GM12891 (cell line): ENCODE data around the gene PRMT7.
A peak's percentile ranks its signal among the peaks of the same experiment; 100 is the strongest.

Source experiments
- DNase-seq: peaks from one replicate; pipeline ENCODE4 v3.0.0; 2011; ENCODE audit warnings: low spot score; ENCODE audit not compliant: insufficient read length
- FAIRE-seq: peaks from 2 replicates; lab custom pipeline; 2011; peaks lifted over from hg19 to GRCh38; lab: Jason Lieb, UNC
- PAX5 ChIP-seq: IDR thresholded peaks from 2 replicates; pipeline ENCODE4 v1.6.1; 2011; ENCODE audit warnings: low read length, moderate library complexity, mild to moderate bottlenecking; ENCODE audit not compliant: insufficient read depth, severe bottlenecking
- POLR2A ChIP-seq: IDR thresholded peaks from 2 replicates; pipeline ENCODE4 v1.6.1; 2011; ENCODE audit warnings: low read depth, low read length, control low read depth
- POLR2AphosphoS5 ChIP-seq: IDR thresholded peaks from 2 replicates; pipeline ENCODE4 v1.6.1; 2011; ENCODE audit warnings: low read depth, low read length, control low read depth
- POU2F2 ChIP-seq: IDR thresholded peaks from 2 replicates; pipeline ENCODE4 v1.6.1; 2011; ENCODE audit warnings: low read depth, mild to moderate bottlenecking, control low read depth, low read length, moderate library complexity
- SPI1 ChIP-seq: IDR thresholded peaks from 2 replicates; pipeline ENCODE4 v1.6.1; 2011; ENCODE audit warnings: low read depth, low read length, control low read depth
- TAF1 ChIP-seq: IDR thresholded peaks from 2 replicates; pipeline ENCODE4 v1.6.1; 2011; ENCODE audit warnings: low read depth, low read length, control low read depth

Gene PRMT7

DNA sequence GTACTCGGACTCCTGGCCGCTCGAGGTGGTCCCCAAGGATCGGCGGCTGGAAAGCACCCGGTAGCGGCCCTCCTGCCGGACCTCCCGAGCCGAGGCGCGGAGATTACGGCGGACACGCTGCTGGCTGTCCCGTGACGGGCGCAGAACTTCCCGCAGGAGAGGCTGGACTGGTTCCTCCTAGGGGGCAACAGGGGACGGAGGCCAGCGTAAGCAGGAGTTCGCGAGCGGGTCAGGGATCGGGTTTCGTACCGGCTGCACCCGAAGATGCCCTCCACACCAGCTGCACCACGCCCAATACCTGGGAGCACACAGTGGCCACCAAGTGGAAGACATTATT is 414 bp upstream of the PRMT7 start:
- TF ChIP-seq POLR2AphosphoS5 (no peak), POU2F2 (no peak), TAF1 (no peak), PAX5 (no peak), POLR2A (no peak), SPI1 (no peak)
- DNase-seq = no peak
- no peak for FAIRE-seq

DNA sequence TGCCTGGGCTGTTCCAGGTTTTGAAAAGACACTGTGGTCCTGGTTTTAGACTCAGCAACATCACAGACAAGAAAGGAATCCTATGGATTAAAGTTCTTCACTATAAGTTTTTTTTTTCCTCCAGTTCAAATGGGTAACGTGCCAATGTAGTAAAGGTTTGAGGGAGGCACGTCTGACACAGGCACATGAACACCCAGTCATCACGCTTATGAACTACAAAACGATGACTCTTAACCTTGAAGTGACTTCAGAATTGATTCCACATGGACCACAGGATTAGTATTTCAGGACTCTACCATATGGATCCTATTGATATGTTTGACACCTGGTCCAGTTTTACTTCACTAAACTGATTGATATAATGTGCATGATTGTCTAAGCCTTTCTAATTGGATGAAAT is 2.3 kb downstream of the PRMT7 start:
- FAIRE-seq (no peak), DNase-seq (no peak)
- TF ChIP-seq PAX5 (no peak), SPI1 (no peak), POLR2A (no peak), POU2F2 (no peak), POLR2AphosphoS5 (no peak), TAF1 (no peak)

DNA sequence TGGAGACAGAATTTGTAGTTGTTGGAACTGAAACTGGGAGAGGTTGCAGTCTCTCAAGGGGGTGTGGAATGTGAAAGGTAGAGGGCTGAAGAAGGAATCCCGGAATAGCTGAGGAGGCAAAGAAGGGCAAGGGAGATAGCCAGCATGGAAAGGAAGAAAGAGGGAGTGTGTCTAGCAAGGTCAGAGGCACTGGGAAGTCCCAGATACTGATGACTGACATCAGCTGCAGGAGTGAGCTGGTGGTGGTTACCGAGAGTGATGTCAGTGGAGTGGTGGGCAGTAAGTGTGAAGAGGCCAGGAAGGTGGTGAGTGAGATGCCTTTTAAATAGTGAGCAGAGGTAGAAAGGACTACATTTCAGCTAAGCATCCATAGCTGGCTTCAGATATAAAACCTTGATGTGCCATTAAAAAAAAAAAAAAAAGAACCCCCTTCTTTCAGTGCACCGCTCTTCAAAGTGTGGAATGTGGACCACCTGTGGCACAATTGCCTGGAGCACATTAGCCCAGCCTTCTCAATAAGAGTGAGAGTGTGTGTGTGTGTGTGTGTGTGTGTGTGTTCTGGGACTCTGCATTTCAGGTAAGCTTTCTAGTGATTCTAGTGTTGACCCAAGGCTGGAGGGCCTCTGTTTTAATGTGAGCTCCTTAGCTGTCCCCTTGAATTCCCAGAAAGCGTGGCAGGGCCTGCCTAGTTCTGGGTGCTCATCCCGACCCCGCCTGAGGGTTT is 8.5 kb downstream of the PRMT7 start:
- no peak for DNase-seq
- no peak for FAIRE-seq
- TF ChIP-seq TAF1 (no peak), POU2F2 (no peak), PAX5 (no peak), SPI1 (no peak), POLR2AphosphoS5 (no peak), POLR2A (no peak)

DNA sequence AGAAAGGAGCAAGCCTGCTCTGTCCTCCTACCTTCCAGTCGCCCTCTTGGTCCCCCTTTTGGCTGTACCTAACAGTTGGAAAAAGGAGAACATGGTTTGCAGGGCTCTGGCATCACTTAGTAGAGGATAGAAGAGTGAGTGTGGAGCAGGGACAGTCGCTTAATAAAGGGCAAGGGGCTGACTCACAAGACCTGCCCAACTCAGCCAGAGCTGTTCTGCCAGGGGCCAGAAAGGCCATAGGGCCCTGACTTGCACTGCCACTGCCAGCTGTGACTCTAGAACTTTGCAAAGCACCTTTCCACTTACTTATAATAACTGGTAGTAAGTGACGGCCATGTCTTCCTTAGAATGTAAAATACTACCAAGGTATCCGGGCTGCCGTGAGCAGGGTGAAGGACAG is 13.5 kb downstream of the PRMT7 start:
- FAIRE-seq (no peak), DNase-seq (no peak)
- TF ChIP-seq SPI1 = no peak
- no peak for TF ChIP-seq POLR2AphosphoS5
- no peak for TF ChIP-seq TAF1
- TF ChIP-seq PAX5 = no peak
- no peak for TF ChIP-seq POLR2A
- no peak for TF ChIP-seq POU2F2

DNA sequence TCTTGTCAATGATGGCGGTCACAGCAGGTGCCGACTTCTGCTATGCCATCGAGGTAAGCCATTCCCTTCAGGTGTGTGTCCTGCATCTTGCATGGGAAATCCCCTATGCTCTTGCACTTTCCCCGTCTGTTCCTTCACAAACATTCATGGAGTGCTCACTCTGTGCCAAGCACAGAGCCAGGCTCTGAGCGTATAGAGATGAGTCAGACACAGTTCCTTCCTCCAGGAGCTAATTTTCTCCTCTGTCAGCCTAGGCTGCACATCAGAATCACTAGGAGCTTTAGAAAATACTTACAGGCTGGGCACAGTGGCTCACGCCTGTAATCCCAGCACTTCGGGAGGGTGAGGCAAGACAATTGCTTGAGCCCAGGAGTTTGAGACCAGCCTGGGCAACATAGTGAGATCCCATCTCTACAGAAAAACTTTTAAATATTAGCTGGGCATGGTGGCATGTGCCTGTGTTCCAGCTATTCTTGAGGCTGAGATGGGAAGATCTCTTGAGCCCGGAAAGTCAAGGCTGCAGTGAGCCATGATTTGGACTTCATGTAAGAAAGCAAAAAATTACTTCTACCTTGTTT is 14.1 kb downstream of the PRMT7 start:
- FAIRE-seq = no peak
- TF ChIP-seq TAF1 = no peak
- no peak for TF ChIP-seq PAX5
- DNase-seq = no peak

DNA sequence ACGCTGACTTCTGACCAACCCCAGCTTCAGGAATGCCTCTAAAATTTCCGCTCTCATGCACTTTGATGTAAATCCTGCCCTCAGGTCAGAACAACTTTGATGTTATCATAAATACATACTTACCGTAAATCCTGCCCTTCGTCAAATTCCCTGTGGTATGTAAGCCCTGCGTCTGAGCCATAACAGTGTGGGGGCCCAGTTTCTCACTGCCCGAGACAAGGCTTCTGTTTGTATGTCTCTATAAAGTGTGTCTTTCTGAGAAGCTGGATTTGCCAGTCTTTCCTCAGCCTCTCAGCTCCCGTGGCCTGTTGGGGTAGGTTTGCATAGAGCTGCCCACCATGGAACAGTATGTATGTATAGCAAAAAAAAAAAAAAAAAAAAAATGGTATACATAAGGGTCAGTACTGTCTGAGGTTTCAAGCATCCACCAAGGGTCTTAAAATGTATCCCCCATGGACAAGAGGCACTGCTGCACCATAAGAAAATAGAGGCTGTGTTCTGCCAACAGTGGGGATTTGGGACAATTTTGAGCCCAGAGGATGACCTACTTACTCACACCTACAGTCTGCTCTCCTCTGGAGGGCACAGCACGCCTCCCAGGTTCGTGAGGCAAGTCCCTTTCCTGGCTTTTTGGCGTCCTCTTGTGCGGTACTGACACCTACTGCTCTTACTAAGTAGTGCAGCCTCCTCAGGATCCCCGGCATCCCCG is 17.5 kb downstream of the PRMT7 start:
- TF ChIP-seq TAF1 = no peak
- TF ChIP-seq SPI1 = no peak
- no peak for TF ChIP-seq PAX5
- TF ChIP-seq POLR2AphosphoS5 = no peak
- no peak for TF ChIP-seq POU2F2
- TF ChIP-seq POLR2A = no peak
- FAIRE-seq = peak; percentile 88
- peak; percentile 62 for DNase-seq

DNA sequence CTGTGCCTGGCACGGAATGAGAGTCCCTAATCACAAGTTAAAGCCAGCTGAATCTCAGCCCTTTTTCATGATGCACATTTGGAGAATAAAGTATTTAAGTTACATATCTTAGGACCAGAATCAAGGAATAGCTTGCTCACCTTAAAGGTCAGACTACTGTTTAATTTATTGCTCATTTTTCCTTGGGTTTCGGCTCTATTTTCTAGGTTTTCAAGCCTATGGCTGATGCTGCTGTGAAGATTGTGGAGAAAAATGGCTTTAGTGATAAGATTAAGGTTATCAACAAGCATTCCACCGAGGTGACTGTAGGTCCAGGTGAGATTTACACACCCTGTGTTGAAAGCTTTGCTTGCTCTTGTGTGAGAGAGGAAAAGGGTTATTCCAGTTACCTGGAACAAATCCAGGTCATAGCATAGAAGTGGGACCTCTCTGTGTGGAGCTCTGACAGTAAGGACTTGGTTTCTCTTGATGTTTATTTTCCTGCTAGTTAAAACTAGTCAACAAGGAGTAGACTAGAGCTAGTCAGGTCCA is 18.1 kb downstream of the PRMT7 start:
- DNase-seq = no peak

DNA sequence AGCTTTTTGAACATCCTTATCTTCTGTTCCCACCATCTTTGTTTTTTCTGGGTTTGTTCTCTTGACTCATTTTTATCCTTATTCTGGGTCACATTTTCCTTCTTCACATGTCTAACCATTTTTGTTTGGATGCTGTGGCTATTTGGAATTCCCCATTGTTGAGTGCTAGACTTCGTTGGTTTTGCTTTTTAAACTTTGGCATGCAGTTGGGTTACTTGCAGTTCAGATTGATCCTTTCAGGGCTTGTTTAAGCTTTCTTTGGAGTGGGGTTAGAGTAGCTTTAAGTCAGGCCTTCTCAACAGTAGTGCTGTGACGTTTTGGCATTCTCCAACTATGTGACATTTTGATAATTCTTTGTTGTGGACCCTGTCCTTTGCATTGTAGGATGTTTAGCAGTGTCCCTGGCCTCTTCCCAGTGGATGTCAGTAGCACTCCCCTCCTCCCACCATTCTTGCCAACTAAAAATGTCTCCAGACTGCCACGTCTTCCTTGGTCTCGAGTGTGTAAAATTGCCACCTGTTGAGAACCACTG is 21.1 kb downstream of the PRMT7 start:
- peak; percentile 35 for FAIRE-seq
- TF ChIP-seq POU2F2 (no peak), POLR2A (no peak), SPI1 (no peak), POLR2AphosphoS5 (no peak), PAX5 (no peak), TAF1 (no peak)

More for the DNA sequence above, 18.1 kb downstream of the PRMT7 start:
- TF ChIP-seq POU2F2 = no peak
- no peak for TF ChIP-seq POLR2AphosphoS5
- TF ChIP-seq SPI1 = no peak
- no peak for TF ChIP-seq PAX5
- TF ChIP-seq POLR2A = no peak
- TF ChIP-seq TAF1 = no peak
- FAIRE-seq = no peak

DNA sequence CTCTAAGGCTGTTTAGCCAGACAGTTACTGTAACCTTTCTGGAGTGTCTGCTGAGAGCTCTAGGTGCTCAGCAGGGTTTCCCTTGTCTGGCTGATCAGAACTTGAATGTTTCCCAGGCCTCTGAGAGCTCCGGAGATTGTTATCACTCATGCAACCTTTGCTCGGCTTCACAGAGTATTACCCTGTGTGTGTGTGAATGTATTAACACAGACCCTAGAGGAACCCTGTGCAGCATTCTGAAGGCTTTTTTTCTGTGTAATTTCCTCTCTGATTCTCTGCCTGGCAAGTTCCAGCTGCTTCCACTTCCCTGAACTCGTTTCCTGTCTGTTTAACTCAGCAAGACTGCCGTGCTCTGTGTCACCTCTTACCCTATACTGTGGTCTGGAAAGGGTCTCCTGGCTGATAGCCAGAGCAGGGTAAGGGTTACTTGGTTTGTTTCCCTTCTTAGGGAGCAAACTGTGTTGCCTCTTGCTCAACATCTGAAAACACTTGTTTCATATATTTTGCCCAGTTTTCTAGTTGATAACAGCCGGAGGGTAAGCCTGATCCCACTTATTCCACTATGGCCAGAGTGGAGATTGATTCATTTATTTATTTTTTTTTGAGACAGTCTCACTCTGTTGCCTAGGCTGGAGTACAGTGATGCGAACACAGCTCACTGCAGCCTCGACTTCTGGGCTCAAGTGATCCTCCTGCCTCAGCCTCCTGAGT is 21.7 kb downstream of the PRMT7 start:
- DNase-seq = no peak
- TF ChIP-seq TAF1 (no peak), SPI1 (peak; percentile 63)
- FAIRE-seq = peak; percentile 5

More for the DNA sequence above, 21.1 kb downstream of the PRMT7 start:
- DNase-seq = no peak
